ENCODE data around the gene CHD5.

Gene CHD5

GRCh38 chr1:6130036-6130435, 50.1 kb downstream of the CHD5 start:
- DNase-seq = no peak

- DNase-seq = no peak
These were observed 50.8 kb downstream of the CHD5 start for GRCh38 chr1:6129313-6129712.

GRCh38 chr1:6128276-6129081, 51.6 kb downstream of the CHD5 start:
- DNase-seq = no peak

GRCh38 chr1:6127587-6128163, 52.4 kb downstream of the CHD5 start:
- DNase-seq = no peak

- no peak for DNase-seq
These were observed 53.5 kb downstream of the CHD5 start for GRCh38 chr1:6126521-6127067.

- DNase-seq = no peak
These were observed 54.1 kb downstream of the CHD5 start for GRCh38 chr1:6126028-6126427.

GRCh38 chr1:6125366-6125765, 54.8 kb downstream of the CHD5 start:
- DNase-seq = no peak

- no peak for DNase-seq
These were observed 55.3 kb downstream of the CHD5 start for GRCh38 chr1:6124746-6125365.

GRCh38 chr1:6124341-6124740, 55.8 kb downstream of the CHD5 start:
- DNase-seq = no peak

GRCh38 chr1:6123816-6124215, 56.3 kb downstream of the CHD5 start:
- no peak for DNase-seq

- no peak for DNase-seq
These were observed 57.0 kb downstream of the CHD5 start for GRCh38 chr1:6123083-6123482.

GRCh38 chr1:6121651-6122370, 58.3 kb downstream of the CHD5 start:
- no peak for DNase-seq

GRCh38 chr1:6121021-6121421, 59.1 kb downstream of the CHD5 start:
- no peak for DNase-seq

GRCh38 chr1:6118415-6118814, 61.7 kb downstream of the CHD5 start:
- no peak for DNase-seq

- no peak for DNase-seq
These were observed 62.5 kb downstream of the CHD5 start for GRCh38 chr1:6117624-6118023.

GRCh38 chr1:6117064-6117463, 63.1 kb downstream of the CHD5 start:
- no peak for DNase-seq

GRCh38 chr1:6116137-6116536, 64.0 kb downstream of the CHD5 start:
- no peak for DNase-seq

- no peak for DNase-seq
These were observed 66.4 kb downstream of the CHD5 start for GRCh38 chr1:6113745-6114144.

GRCh38 chr1:6113116-6113515, 67.0 kb downstream of the CHD5 start:
- DNase-seq = no peak

GRCh38 chr1:6112690-6113005, 67.5 kb downstream of the CHD5 start:
- no peak for DNase-seq

- no peak for DNase-seq
These were observed 68.0 kb downstream of the CHD5 start for GRCh38 chr1:6111991-6112689.

GRCh38 chr1:6111571-6111970, 68.5 kb downstream of the CHD5 start:
- no peak for DNase-seq

GRCh38 chr1:6110326-6110725, 69.8 kb downstream of the CHD5 start:
- no peak for DNase-seq
